Measurements from ENCODE around the gene PTPRG.

The PTPRG gene

GRCh38 chr3:61532739-61533500, 28.5 kb upstream of the PTPRG start:
- Histone ChIP-seq H3K9me3 (ENCODE audit: control insufficient read depth, insufficient read depth, low read length) (no peaks in the 10 kb centered on the region), H3K36me3 (ENCODE audit: control insufficient read depth, low read length) (no peaks in the 10 kb centered on the region), H3K9me2 (replicated peaks; ENCODE audit: control insufficient read depth, low read length) (no peaks in the 10 kb centered on the region), H3K27me3 (ENCODE audit: control insufficient read depth, low read length) (no peaks in the 10 kb centered on the region; the same call in 1 of the 2 replicates), H3K4me2 (ENCODE audit: low read length) (no peak overlapping the region), H3K27ac (ENCODE audit: low read depth, low read length) (no peak overlapping the region), H3F3A (ENCODE audit: control insufficient read depth, insufficient read depth) (no peaks in the 10 kb centered on the region), H4K20me1 (ENCODE audit: control insufficient read depth, insufficient read depth, low read depth, low read length) (no peaks in the 10 kb centered on the region), H3K4me3 (ENCODE audit: low read length) (no peak overlapping the region), H3K4me1 (ENCODE audit: control insufficient read depth, low read length) (no peaks in the 10 kb centered on the region), H3K79me2 (ENCODE audit: control insufficient read depth, low read length) (no peaks in the 10 kb centered on the region)
- TF ChIP-seq CTCF (IDR thresholded peaks at IDR 0.05; ENCODE audit: low read depth, low read length, poor library complexity, severe bottlenecking) (no peak), EZH2phosphoT487 (IDR thresholded peaks at IDR 0.05; ENCODE audit: borderline replicate concordance, low read length) (no peak)

GRCh38 chr3:61535826-61536225, 25.5 kb upstream of the PTPRG start:
- TF ChIP-seq EZH2phosphoT487 (IDR thresholded peaks at IDR 0.05; ENCODE audit: borderline replicate concordance, low read length), result no peak
- no peak for TF ChIP-seq CTCF (IDR thresholded peaks at IDR 0.05; ENCODE audit: low read depth, low read length, poor library complexity, severe bottlenecking)

GRCh38 chr3:61537366-61537765, 24.0 kb upstream of the PTPRG start:
- no peaks in the 10 kb centered on the region for H3K27me3 ChIP-seq (ENCODE audit: control insufficient read depth, low read length)
- H3K9me2 ChIP-seq (replicated peaks; ENCODE audit: control insufficient read depth, low read length), result no peaks in the 10 kb centered on the region
- H3K79me2 ChIP-seq (ENCODE audit: control insufficient read depth, low read length), result no peaks in the 10 kb centered on the region
- no peaks in the 10 kb centered on the region for H3K36me3 ChIP-seq (ENCODE audit: control insufficient read depth, low read length)
- no peak overlapping the region for H3K4me3 ChIP-seq (ENCODE audit: low read length)
- no peak overlapping the region for H3K4me2 ChIP-seq (ENCODE audit: low read length)
- no peaks in the 10 kb centered on the region for H3K4me1 ChIP-seq (ENCODE audit: control insufficient read depth, low read length)
- H4K20me1 ChIP-seq (ENCODE audit: control insufficient read depth, insufficient read depth, low read depth, low read length), result no peaks in the 10 kb centered on the region
- H3K27ac ChIP-seq (ENCODE audit: low read depth, low read length), result no peak overlapping the region
- no peaks in the 10 kb centered on the region for H3F3A ChIP-seq (ENCODE audit: control insufficient read depth, insufficient read depth)
- H3K9me3 ChIP-seq (ENCODE audit: control insufficient read depth, insufficient read depth, low read length), result no peaks in the 10 kb centered on the region
- TF ChIP-seq EZH2phosphoT487 (IDR thresholded peaks at IDR 0.05; ENCODE audit: borderline replicate concordance, low read length) (no peak), CTCF (IDR thresholded peaks at IDR 0.05; ENCODE audit: low read depth, low read length, poor library complexity, severe bottlenecking) (no peak)

More at GRCh38 chr3:61535826-61536225, 25.5 kb upstream of the PTPRG start:
- no peak overlapping the region for H3K4me3 ChIP-seq (ENCODE audit: low read length)
- H3K4me2 ChIP-seq (ENCODE audit: low read length), result no peak overlapping the region
- no peaks in the 10 kb centered on the region for H3K9me3 ChIP-seq (ENCODE audit: control insufficient read depth, insufficient read depth, low read length)
- no peaks in the 10 kb centered on the region for H4K20me1 ChIP-seq (ENCODE audit: control insufficient read depth, insufficient read depth, low read depth, low read length)
- H3K9me2 ChIP-seq (replicated peaks; ENCODE audit: control insufficient read depth, low read length), result no peaks in the 10 kb centered on the region
- H3K36me3 ChIP-seq (ENCODE audit: control insufficient read depth, low read length), result no peaks in the 10 kb centered on the region
- no peak overlapping the region for H3K27ac ChIP-seq (ENCODE audit: low read depth, low read length)
- H3F3A ChIP-seq (ENCODE audit: control insufficient read depth, insufficient read depth), result no peaks in the 10 kb centered on the region
- no peaks in the 10 kb centered on the region for H3K79me2 ChIP-seq (ENCODE audit: control insufficient read depth, low read length)
- H3K4me1 ChIP-seq (ENCODE audit: control insufficient read depth, low read length), result no peaks in the 10 kb centered on the region
- no peaks in the 10 kb centered on the region; the same call in 1 of the 2 replicates for H3K27me3 ChIP-seq (ENCODE audit: control insufficient read depth, low read length)

Measured in DOHH2 (cell line).